Measurements from ENCODE around the gene TMPRSS7. TPM values are rescaled to one million over a fixed set of nuclear protein-coding genes. Genes with fewer than 3 reads are reported as not detected.

TMPRSS7 gene
- total RNA-seq, 1 experiment from 2014 or later = not detected

- Histone ChIP-seq H3K27ac (ENCODE audit: low read length) (no peak overlapping the region), H3K36me3 (ENCODE audit: control insufficient read depth, insufficient read depth, low read length) (no peaks in the 10 kb centered on the region), H3K4me1 (ENCODE audit: control insufficient read depth, insufficient read depth, low read length) (no peaks in the 10 kb centered on the region), H3K27me3 (ENCODE audit: control insufficient read depth, insufficient read depth, low read length) (no peaks in the 10 kb centered on the region), H3K9me3 (ENCODE audit: control insufficient read depth, insufficient read depth, low read depth, low read length) (no peaks in the 10 kb centered on the region), H3K4me3 (ENCODE audit: low read depth in 2 of 2, low read length in 2 of 2) (no peak overlapping the region)
- BruUV-seq (replicated peaks) = no TSS peak
- POLR2A ChIA-PET = no interaction called here
- TF ChIP-seq SIN3A (IDR thresholded peaks at IDR 0.05; ENCODE audit: borderline replicate concordance, insufficient read depth, low read depth, low read length) (no peak), CTCF (IDR thresholded peaks at IDR 0.05) (no peak), POLR2AphosphoS5 (IDR thresholded peaks at IDR 0.05; ENCODE audit: low read depth, low read length) (no peak), TCF7L2 (IDR thresholded peaks at IDR 0.05; ENCODE audit: low read depth, low read length) (no peak)
- TF ChIP-seq, protein P1, sequence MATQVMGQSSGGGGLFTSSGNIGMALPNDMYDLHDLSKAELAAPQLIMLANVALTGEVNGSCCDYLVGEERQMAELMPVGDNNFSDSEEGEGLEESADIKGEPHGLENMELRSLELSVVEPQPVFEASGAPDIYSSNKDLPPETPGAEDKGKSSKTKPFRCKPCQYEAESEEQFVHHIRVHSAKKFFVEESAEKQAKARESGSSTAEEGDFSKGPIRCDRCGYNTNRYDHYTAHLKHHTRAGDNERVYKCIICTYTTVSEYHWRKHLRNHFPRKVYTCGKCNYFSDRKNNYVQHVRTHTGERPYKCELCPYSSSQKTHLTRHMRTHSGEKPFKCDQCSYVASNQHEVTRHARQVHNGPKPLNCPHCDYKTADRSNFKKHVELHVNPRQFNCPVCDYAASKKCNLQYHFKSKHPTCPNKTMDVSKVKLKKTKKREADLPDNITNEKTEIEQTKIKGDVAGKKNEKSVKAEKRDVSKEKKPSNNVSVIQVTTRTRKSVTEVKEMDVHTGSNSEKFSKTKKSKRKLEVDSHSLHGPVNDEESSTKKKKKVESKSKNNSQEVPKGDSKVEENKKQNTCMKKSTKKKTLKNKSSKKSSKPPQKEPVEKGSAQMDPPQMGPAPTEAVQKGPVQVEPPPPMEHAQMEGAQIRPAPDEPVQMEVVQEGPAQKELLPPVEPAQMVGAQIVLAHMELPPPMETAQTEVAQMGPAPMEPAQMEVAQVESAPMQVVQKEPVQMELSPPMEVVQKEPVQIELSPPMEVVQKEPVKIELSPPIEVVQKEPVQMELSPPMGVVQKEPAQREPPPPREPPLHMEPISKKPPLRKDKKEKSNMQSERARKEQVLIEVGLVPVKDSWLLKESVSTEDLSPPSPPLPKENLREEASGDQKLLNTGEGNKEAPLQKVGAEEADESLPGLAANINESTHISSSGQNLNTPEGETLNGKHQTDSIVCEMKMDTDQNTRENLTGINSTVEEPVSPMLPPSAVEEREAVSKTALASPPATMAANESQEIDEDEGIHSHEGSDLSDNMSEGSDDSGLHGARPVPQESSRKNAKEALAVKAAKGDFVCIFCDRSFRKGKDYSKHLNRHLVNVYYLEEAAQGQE (IDR thresholded peaks at IDR 0.05; ENCODE audit: insufficient read depth in 1 of 2, low read depth in 2 of 2, low read length in 1 of 2) = no peak
- no peak for ATAC-seq
- CTCF ChIA-PET = no interaction called here
- in situ Hi-C loops (cut with HindIII; ENCODE audit: low pct_unique_long_range_greater_than_20kb, low sequenced_read_pairs) = no loop called here
- no peak for DNase-seq (ENCODE audit: low read depth, low spot score)
- intact Hi-C loops (cut with micrococcal nuclease; ENCODE audit: unreplicated experiment) = no loop called here
Measured at GRCh38 chr3:112119962-112120836, 85.7 kb downstream of the TMPRSS7 start.

- H3K4me3 ChIP-seq (ENCODE audit: low read depth in 2 of 2, low read length in 2 of 2) = no peak overlapping the region
- H3K4me1 ChIP-seq (ENCODE audit: control insufficient read depth, insufficient read depth, low read length) = no peaks in the 10 kb centered on the region; the same call in 1 of the 2 replicates
- no peaks in the 10 kb centered on the region for H3K9me3 ChIP-seq (ENCODE audit: control insufficient read depth, insufficient read depth, low read depth, low read length)
- intact Hi-C loops (cut with micrococcal nuclease; ENCODE audit: unreplicated experiment) = no loop called here
- CTCF ChIA-PET = no interaction called here
- H3K27me3 ChIP-seq (ENCODE audit: control insufficient read depth, insufficient read depth, low read length) = no peaks in the 10 kb centered on the region
- ATAC-seq (no peak), DNase-seq (ENCODE audit: low read depth, low spot score) (no peak)
- no peak overlapping the region for H3K27ac ChIP-seq (ENCODE audit: low read length)
- in situ Hi-C loops (cut with HindIII; ENCODE audit: low pct_unique_long_range_greater_than_20kb, low sequenced_read_pairs) = no loop called here
- TF ChIP-seq TCF7L2 (IDR thresholded peaks at IDR 0.05; ENCODE audit: low read depth, low read length) (no peak), POLR2AphosphoS5 (IDR thresholded peaks at IDR 0.05; ENCODE audit: low read depth, low read length) (no peak), SIN3A (IDR thresholded peaks at IDR 0.05; ENCODE audit: borderline replicate concordance, insufficient read depth, low read depth, low read length) (no peak), CTCF (IDR thresholded peaks at IDR 0.05) (no peak)
- TF ChIP-seq, protein P1 (IDR thresholded peaks at IDR 0.05; ENCODE audit: insufficient read depth in 1 of 2, low read depth in 2 of 2, low read length in 1 of 2) = no peak
- POLR2A ChIA-PET = no interaction called here
- no peaks in the 10 kb centered on the region for H3K36me3 ChIP-seq (ENCODE audit: control insufficient read depth, insufficient read depth, low read length)
- BruUV-seq (replicated peaks) = no TSS peak
Measured at GRCh38 chr3:112121577-112122547, 87.3 kb downstream of the TMPRSS7 start.
